KBM-7 (cell line): ENCODE measurements around the gene THOC7.

ENCODE experiments used
- DNase-seq: peaks from one replicate; pipeline ENCODE4 v3.0.0-alpha.2; 2015
- in situ Hi-C: fragments of 300-500 bp; cut with MboI; formaldehyde crosslinking; loops from 2 replicates; pipeline ENCODE4 v1.14.3; 2020; ENCODE audit warnings: low sequenced_read_pairs, low pct_unique_long_range_greater_than_20kb, mixed read lengths

The THOC7 gene

DNA sequence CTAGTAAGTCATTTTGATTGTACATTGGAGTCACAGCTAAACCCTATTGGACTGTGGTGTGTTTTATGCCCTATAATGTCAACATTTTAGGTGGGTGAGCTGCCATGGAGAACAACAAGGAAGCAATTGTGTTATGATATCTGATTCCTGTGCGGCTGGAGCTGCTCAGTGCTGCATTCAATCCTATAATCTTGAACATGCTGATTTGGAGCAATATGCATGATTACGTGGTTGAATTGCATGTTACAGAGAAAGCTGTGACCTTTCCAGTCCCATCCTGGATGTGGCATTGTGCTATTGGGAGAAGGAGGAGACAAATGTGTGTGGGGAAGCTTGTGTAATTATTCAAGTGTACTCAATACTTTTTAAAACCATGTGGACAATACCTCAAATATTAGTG, 64.7 kb downstream of the THOC7 start:
- in situ Hi-C loops, result no loop called here
- DNase-seq, result no peak

DNA sequence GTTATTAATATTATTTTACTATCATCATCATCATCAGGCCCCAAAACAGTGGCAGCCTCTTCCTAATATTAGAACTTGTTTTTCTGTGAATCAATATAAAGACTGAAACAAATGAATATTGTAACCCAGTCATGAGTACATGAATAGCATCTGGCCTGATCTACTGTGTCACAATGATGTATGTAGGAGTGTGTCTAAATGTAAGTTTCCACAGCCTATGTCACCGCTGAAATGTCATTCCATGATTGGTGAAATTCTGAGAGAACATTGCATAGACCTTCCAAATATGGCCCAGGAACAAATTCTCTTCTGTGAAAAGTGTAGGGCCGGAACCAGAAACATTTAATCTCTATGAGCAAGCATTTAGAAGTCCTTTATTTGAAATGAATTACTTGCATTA, 65.1 kb downstream of the THOC7 start:
- in situ Hi-C loops, result no loop called here
- DNase-seq, result no peak

DNA sequence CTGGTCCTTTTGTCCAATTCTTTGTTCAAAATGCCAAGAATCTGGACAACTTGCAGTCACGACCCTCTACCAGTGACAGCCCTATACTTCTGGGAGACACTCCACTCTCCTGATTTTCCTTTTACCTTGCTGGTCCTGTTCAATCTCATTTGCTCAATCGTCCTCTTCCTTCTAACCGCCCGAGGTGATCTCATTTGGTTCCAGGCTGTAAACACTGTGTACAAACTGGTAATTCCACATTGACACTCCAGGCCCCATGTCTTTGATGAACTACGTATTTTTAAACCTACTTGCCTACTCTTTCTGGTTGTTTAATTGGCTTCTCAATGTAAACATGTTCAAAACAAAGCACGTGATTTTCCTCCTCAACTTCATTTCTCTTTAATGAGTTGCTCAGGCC, 68.2 kb downstream of the THOC7 start:
- DNase-seq, result no peak
- in situ Hi-C loops, result no loop called here

DNA sequence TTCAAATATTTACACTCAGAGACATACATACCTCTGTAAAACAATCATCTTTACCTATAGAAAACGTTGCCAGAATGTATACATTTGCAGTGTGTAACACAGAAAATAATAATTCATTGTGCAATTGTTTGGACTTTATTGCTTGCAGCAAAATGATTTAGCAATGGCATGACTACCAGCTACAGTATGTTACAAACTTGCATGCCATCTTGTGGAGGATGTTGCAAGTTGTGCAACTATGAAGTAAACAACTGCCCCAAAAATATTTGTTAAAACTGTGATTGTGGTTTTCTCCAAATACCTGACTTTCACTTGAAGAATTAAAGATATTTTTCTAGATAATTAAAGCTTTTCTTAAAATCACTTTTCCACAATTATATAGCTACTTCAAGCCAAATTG, 71.6 kb downstream of the THOC7 start:
- no peak for DNase-seq
- in situ Hi-C loops, result no loop called here
